Activated T-cell treated with anti-CD3 and anti-CD28 coated beads for 1 hour (primary cell): Measurements from ENCODE around the gene DOHH.

Experiments used
- DNase-seq: peaks from one replicate; pipeline ENCODE4 v3.0.0-alpha.2; 2020; ENCODE audit warnings: low read depth

Gene DOHH

GRCh38 chr19:3503036-3503572 is 2.6 kb upstream of the DOHH start:
- no peak for DNase-seq

- DNase-seq, result no peak
These were observed 1.3 kb upstream of the DOHH start for GRCh38 chr19:3501780-3502179.

GRCh38 chr19:3499738-3500428 is 591 bp downstream of the DOHH start:
- no peak for DNase-seq

GRCh38 chr19:3497757-3498520 is 2.5 kb downstream of the DOHH start:
- DNase-seq, result no peak

- DNase-seq, result no peak
These were observed 3.8 kb downstream of the DOHH start for GRCh38 chr19:3496392-3497273.

DNA sequence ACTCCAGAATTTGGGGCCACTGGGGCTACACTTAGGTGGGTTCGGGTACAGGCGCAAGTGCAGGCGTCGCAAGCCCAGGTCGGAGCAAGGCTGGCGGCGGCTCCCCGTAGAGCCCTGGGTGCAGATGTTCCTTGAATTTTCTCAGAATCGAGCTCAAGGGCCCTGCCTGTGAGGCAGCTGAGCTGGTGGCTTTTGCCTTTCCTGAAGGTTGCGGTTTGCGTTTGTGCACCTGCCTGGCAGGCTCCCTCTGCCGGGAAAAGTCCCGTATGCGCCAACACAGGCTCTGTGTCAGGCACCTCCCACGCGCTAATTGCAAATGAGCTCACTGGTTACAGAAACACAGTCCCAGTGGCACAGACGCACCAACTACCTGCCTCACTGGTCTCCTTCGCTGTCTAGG is 5.9 kb downstream of the DOHH start:
- no peak for DNase-seq

- no peak for DNase-seq
These were observed 6.4 kb downstream of the DOHH start for GRCh38 chr19:3494051-3494450.

GRCh38 chr19:3493651-3494050 is 6.8 kb downstream of the DOHH start:
- DNase-seq, result no peak

DNA sequence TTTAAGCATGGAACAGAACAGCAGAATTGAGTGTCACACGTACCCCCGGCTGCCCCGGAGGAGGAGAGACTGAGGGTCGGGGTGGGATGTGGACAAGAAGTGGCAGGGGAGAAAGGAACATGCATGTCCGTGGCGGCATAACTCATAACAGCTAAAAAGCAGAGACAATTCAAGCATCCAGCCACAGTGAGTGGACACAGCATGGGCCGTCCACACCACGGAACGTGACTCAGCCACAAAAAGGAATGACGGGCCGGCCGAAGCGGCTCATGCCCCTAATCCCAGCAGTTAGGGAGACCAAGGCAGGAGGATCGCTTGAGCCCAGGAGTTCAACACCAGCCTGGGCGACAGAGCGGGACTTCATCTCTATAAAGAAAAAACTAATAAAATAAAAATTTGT is 7.6 kb downstream of the DOHH start:
- DNase-seq, result no peak

DNA sequence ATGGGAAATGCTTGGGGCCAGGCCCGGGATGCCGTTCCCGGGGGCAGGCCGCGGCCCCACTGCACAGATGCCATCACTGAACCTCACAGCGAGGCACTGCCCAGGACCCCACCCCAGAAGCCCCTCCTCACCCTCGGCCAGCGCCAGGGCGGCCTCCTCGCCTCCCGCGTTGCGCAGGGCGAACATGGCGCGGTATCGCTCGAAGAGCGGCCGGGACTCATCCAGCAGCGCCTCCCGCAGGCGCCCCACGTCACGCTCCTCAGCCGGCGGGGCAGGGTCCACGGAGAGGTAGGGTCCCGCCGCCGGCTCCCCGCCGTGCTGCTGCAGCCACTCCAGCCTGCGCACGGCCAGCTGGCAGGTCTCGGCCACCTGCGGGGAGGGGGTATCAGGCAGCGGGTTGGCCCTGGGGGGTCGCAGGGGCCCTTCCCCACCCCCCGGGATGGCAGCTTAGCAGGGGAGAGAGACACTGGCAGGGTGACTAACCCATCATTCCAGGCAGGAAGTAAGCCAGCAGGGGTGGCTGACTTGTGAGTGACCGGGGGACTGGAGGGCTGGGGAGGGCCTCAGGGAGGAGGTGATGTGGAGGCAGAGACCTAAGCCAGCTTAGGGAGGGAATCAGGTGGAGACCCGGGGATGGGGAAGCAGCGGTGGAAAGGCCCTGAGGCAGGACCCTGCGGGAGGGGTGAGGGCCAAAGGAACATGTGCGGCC is 8.2 kb downstream of the DOHH start:
- no peak for DNase-seq

GRCh38 chr19:3491396-3492119 is 8.9 kb downstream of the DOHH start:
- no peak for DNase-seq

DNA sequence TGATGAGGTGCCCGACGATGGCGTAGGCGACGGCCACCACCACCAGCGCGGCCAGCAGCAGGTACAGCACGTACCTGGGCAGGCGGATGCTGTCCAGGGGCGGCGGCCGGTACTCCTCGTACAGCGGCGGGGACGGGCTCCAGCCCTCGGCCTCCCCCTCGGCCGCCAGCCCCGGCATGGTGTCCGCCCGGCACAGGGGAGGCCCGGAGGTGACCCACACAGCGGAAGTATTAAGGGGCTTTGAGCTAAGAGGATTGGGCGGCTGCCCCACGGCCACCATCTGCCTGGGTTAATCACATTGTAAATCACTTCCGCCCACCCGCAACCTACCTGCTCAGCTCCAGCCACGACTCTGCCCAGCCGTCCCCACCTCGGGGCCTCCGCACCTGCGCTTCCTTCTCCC is 17.2 kb downstream of the DOHH start, which contains the start of gene SMIM44:
Gene SMIM44, minus strand, starts transcription at position 216 of the 403 bp plus-strand sequence. Its CDS starts 38 bp downstream, at position 178.
- DNase-seq, result no peak

GRCh38 chr19:3482507-3483225 is 17.8 kb downstream of the DOHH start:
- DNase-seq, result no peak

DNA sequence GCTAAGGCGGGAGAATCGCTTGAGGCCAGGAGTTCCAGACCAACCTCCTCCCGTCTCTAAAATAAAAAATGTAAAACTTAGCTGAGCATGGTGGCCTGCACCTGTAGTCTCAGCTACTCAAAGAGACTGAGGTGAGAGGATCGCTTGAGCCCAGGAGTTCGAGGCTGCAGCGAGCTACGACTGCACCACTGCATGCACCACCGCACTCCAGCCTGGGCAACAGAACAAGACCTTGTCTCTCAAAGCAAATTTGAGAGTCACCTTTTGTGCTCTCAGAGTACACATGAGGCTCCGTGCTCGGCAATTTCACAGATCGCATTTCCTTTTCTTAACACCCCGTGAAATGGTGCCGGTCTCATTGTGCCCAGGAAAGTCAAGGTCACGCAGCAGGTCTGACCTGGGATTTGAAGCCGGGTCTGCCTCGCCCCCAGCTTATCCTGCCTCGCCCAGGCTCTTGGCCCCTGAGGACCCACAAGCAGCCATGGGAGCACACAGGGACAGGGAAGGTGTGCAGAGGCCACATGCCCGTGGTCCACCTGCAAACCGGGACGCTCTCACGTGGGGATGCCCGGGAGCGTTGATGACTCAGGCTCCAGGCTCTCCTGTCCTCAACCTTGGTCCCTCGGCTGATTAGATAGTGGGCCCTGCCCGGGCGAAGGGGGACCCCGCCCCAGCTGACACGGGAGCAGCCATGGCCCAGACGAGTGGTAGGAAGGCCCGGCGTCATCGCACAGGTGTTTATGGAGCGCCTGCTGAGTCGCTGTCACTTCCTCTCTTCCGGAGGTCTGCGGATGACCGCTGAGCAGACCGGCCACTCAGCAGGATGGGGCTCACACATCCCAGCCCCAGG is 19.0 kb downstream of the DOHH start:
- no peak for DNase-seq

GRCh38 chr19:3480383-3481091 is 19.9 kb downstream of the DOHH start, which contains the start of gene SMIM24:
Gene SMIM24 (minus strand): TSS chr19:3480525. CDS start chr19:3480463, 62 bp downstream.
- no peak for DNase-seq

DNA sequence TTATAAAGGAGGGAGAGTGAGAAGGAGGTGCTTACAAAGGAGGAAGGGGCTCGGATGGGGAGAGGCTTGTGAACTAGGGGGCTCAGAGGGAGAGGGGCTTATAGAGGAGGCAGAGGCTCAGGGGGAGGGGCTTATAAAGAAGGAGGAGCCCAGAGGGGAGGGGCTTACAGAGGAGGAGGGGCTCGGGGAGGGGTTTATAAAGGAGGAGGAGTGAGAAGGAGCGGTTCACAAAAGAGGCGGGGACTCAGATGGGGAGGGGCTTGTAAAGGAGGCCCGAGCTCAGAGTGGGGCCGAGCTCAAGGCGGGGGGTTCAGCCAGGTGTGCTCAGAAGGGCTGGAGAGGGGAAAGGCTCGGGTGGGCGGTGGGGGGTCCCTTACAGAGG is 20.6 kb downstream of the DOHH start:
- no peak for DNase-seq

DNA sequence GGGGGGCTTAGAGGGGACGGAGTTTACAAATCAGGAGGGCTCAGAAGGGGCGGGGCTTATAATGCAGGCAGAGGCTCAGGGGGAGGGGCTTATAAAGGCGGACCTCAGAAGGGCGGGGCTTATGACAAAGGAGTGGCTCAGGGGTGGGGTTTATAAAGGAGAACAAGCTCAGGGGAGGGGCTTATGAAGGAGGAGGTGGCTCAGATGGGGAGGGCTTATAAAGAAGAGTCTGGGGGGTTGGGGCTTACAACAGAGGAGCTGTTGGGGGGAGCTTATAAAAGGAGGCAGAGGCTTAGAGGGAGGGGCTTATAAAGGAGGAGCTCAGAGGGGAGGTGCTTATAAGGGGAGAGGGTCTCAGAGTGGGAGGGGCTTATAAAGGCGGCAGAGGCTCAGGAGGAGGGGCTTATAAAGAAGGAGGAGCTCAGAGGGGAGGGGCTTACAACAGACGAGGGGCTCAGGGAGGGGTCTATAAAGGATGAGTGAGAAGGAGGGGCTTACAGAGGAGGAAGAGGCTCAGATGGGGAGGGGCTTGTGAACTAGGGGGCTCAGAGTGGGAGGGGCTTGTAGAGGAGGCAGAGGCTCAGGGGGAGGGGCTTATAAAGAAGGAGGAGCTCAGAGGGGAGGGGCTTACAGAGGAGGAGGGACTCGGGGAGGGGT is 21.2 kb downstream of the DOHH start:
- DNase-seq, result peak; percentile 13
